ENCODE measurements around the gene NOL4L.

- no peak for TF ChIP-seq CTCF (IDR thresholded peaks at IDR 0.05)
- TF ChIP-seq EZH2 (IDR thresholded peaks at IDR 0.05), result no peak
- no peak for TF ChIP-seq EZH2phosphoT487 (IDR thresholded peaks at IDR 0.05)
Measured at GRCh38 chr20:32605167-32605656, 20.1 kb upstream of the NOL4L start.

All from neural progenitor cell (in vitro differentiated cells).